ENCODE results near the gene REELD1.

The REELD1 gene

DNA sequence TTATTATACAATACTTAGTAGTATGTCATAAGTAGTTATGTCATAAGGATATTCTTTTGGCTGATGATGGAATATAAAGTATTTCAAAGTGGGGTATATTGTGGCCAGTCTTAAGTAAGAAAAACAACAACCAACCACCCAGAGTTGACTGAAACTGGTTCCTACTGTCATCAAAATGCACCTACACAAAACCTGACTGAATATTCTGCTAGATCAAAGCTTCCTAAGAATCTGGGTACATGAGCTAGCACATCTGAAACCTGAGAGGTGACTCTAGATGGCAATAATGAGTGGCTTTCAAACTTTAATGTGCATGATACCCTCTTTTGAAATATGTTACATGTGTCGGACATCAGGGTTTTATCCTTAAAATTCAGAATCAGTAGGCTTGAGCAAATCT lies 60.4 kb downstream of the REELD1 start:
- no peaks in the 10 kb centered on the region for H3K27me3 ChIP-seq (ENCODE audit: insufficient read depth, poor library complexity, severe bottlenecking)
- no peak overlapping the region for H3K27ac ChIP-seq (replicated peaks)
- DNase-seq (ENCODE audit: low read depth in 1 of 2, low spot score in 1 of 2), result no peak
- no peak for TF ChIP-seq GABPA (IDR thresholded peaks at IDR 0.05; ENCODE audit: low read depth)
- TF ChIP-seq, protein P1, sequence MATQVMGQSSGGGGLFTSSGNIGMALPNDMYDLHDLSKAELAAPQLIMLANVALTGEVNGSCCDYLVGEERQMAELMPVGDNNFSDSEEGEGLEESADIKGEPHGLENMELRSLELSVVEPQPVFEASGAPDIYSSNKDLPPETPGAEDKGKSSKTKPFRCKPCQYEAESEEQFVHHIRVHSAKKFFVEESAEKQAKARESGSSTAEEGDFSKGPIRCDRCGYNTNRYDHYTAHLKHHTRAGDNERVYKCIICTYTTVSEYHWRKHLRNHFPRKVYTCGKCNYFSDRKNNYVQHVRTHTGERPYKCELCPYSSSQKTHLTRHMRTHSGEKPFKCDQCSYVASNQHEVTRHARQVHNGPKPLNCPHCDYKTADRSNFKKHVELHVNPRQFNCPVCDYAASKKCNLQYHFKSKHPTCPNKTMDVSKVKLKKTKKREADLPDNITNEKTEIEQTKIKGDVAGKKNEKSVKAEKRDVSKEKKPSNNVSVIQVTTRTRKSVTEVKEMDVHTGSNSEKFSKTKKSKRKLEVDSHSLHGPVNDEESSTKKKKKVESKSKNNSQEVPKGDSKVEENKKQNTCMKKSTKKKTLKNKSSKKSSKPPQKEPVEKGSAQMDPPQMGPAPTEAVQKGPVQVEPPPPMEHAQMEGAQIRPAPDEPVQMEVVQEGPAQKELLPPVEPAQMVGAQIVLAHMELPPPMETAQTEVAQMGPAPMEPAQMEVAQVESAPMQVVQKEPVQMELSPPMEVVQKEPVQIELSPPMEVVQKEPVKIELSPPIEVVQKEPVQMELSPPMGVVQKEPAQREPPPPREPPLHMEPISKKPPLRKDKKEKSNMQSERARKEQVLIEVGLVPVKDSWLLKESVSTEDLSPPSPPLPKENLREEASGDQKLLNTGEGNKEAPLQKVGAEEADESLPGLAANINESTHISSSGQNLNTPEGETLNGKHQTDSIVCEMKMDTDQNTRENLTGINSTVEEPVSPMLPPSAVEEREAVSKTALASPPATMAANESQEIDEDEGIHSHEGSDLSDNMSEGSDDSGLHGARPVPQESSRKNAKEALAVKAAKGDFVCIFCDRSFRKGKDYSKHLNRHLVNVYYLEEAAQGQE (IDR thresholded peaks at IDR 0.05; ENCODE audit: insufficient replicate concordance, low read depth), result no peak
- TF ChIP-seq CTCF (IDR thresholded peaks at IDR 0.05; ENCODE audit: insufficient read depth, low read length), result no peak
- TF ChIP-seq POLR2AphosphoS5 (IDR thresholded peaks at IDR 0.05; ENCODE audit: low read depth), result no peak
- TF ChIP-seq SPI1 (IDR thresholded peaks at IDR 0.05; ENCODE audit: borderline replicate concordance, low read depth), result no peak
- no peak overlapping the region for H3K4me3 ChIP-seq (replicated peaks; ENCODE audit: insufficient read depth, low read length)

GRCh38 chr4:146275370-146275769 lies 61.0 kb downstream of the REELD1 start:
- H3K4me3 ChIP-seq (replicated peaks; ENCODE audit: insufficient read depth, low read length), result no peak overlapping the region
- no peaks in the 10 kb centered on the region for H3K27me3 ChIP-seq (ENCODE audit: insufficient read depth, poor library complexity, severe bottlenecking)
- peak; percentile 43 to 52 for DNase-seq (ENCODE audit: low read depth in 1 of 2, low spot score in 1 of 2)
- H3K27ac ChIP-seq (replicated peaks), result no peak overlapping the region
- TF ChIP-seq SPI1 (IDR thresholded peaks at IDR 0.05; ENCODE audit: borderline replicate concordance, low read depth) (peak; percentile 57; the same call in 1 of the 2 replicates), CTCF (IDR thresholded peaks at IDR 0.05; ENCODE audit: insufficient read depth, low read length) (no peak)

- Histone ChIP-seq H3K4me3 (replicated peaks; ENCODE audit: insufficient read depth, low read length) (no peak overlapping the region), H3K27ac (replicated peaks) (no peak overlapping the region), H3K27me3 (ENCODE audit: insufficient read depth, poor library complexity, severe bottlenecking) (no peaks in the 10 kb centered on the region)
- DNase-seq (ENCODE audit: low read depth in 1 of 2, low spot score in 1 of 2), result no peak
- no peak for TF ChIP-seq GABPA (IDR thresholded peaks at IDR 0.05; ENCODE audit: low read depth)
Observed at GRCh38 chr4:146278986-146279385, 64.6 kb downstream of the REELD1 start.
